ENCODE data around the gene PAX2. TPM values are rescaled to one million over a fixed set of nuclear protein-coding genes. Genes with fewer than 3 reads are reported as not detected.
A peak's percentile ranks its signal among the peaks of the same experiment; 100 is the strongest.

PAX2 gene
- total RNA-seq, 5 donors from 2014 or later (not counting 1 experiment from before 2014, with no cell fraction given) = not detected

DNA sequence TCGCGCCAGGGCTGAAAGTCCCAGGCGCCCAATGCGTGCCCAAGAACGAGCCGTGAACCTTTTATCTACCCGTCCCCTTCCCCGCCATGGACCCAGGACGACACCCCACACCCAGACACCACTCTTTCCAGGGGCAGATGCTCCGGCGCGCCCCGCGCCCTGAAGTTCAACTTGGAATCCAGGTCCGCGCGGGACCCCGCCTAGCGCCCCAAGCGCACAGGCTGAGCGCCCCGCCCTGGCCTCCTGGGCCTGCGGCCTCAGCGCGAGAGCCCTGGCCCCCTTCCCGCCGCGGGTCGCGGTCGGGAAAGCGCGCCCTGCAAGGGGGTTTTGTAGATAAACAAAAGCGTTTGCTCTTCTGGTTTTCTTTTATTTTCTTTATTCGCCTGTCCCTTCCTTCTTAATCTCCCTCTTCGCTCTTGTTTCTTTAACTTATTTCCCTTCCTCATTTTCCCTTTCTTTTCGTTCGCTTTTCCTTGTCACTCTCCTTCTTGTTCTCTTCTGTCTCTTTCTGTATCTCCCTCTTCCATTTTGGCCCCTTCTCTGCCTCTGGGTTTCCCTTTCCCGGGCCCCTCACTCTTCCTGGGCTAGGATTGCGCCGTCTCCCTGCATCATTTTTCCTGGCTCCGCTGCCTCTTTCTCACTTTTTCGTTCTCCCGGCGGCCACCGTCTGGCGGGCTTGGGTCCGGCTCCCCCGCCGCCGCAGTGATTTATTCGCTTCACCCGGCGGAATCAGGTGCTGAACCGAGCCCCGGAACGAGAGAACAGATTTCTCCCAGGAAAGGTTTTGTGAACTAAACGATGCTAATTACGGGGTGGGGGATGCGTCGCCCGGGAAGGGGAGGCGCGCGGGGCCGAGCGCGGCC, 15.3 kb upstream of the PAX2 start:
- Histone ChIP-seq H3K36me3 (ENCODE audit: control insufficient read depth in 2 of 2, extremely low read depth in 1 of 2, insufficient read depth in 1 of 2, low read length in 1 of 2) (no peaks in the 10 kb centered on the region), H3K27me3 (replicated peaks in 1 of 2; ENCODE audit: control insufficient read depth in 2 of 2, extremely low read depth in 1 of 2, insufficient read depth in 2 of 2, low read length in 1 of 2) (peaks cover 23 to 78% of the 10 kb centered on the region in 2 experiments), H3K9me3 (no peaks in the 10 kb centered on the region), H3K4me1 (ENCODE audit: control insufficient read depth in 1 of 2, extremely low read depth in 1 of 2, insufficient read depth in 2 of 2, low read length in 2 of 2) (peaks cover 2 to 36% of the 10 kb centered on the region in 2 experiments), H3K4me3 (ENCODE audit: control insufficient read depth in 1 of 2, extremely low read depth in 1 of 2, low read length in 1 of 2) (peak overlapping the region in 1 of 2 donors; percentile 20), H3K27ac (ENCODE audit: low read length) (no peak overlapping the region)
- ChIA-PET POLR2A (no interaction called here), CTCF (interaction anchor here in 1 of 2 donors (0.6 kb wide), 1 partner anchor 204 kb away, joined by 3 read pairs; no protein-coding TSS in a partner anchor)
- WGBS (ENCODE audit: insufficient coverage) = 9% methylated on average over 56 of the region's 68 CpGs
- H3K27me3 Mint-ChIP-seq = peaks cover 85 to 95% of the 10 kb centered on the region in 2 donors
- H3K36me3 Mint-ChIP-seq = no peaks in the 10 kb centered on the region
- peak overlapping the region; percentile 58 to 84 (median 62) for H3K4me3 Mint-ChIP-seq
- peaks cover 29 to 44% (median 42%) of the 10 kb centered on the region in 3 donors for H3K4me1 Mint-ChIP-seq
- H3K9me3 Mint-ChIP-seq = no peaks in the 10 kb centered on the region
- DNase-seq = no peak
- ATAC-seq (replicated peaks in 1 of 4) = no peak
- no peak overlapping the region for H3K27ac Mint-ChIP-seq

DNA sequence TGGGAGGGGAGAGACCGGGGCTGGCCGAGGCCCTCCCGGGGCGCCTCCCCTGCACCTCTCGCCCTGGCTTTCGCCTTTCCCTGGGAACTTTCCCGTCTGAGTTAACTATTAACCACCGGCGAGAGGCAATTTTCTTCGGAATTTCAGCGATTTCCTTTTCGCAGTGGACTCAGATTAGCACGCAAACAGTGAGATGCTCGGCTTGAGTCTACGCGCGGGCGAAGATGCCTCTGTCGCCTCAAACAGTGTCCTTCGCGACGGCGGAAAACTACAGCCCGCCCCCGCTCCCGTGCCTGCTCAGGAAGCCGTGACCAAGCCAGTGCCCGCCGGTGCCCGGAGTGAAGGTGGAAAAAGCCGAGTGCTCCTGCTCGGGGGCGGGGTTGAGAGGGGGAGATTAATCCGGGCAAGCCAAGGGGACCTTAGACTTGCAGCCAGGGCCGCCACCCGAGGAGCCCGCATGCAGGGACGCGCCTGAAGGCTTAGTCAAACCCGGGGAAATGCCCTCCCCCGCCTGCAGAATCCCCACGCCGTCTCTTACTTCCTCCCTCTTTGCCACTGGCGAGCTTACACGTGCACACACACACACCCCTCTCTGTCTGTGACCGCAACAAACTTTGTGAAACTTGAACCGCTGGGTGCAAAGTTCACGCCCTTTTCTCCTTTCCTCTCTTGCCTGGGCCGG, 14.5 kb upstream of the PAX2 start:
- Mint-ChIP-seq H3K4me1 (peaks cover 32 to 47% (median 43%) of the 10 kb centered on the region in 3 donors), H3K27ac (peak overlapping the region in 1 of 2 donors; percentile 16), H3K36me3 (no peaks in the 10 kb centered on the region), H3K9me3 (no peaks in the 10 kb centered on the region), H3K27me3 (peaks cover 81 to 91% of the 10 kb centered on the region in 2 donors), H3K4me3 (peak overlapping the region; percentile 47 to 84 (median 71))
- peak overlapping the region; percentile 20 to 21 for H3K4me3 ChIP-seq (ENCODE audit: control insufficient read depth in 1 of 2, extremely low read depth in 1 of 2, low read length in 1 of 2)
- no peaks in the 10 kb centered on the region for H3K9me3 ChIP-seq
- peaks cover 19 to 77% of the 10 kb centered on the region in 2 experiments for H3K27me3 ChIP-seq (replicated peaks in 1 of 2; ENCODE audit: control insufficient read depth in 2 of 2, extremely low read depth in 1 of 2, insufficient read depth in 2 of 2, low read length in 1 of 2)
- 1% methylated on average over 45 of the region's 49 CpGs for WGBS (ENCODE audit: insufficient coverage)
- no peaks in the 10 kb centered on the region for H3K36me3 ChIP-seq (ENCODE audit: control insufficient read depth in 2 of 2, extremely low read depth in 1 of 2, insufficient read depth in 1 of 2, low read length in 1 of 2)
- ATAC-seq (replicated peaks in 1 of 4) (peak; percentile 53 to 72 (median 58)), DNase-seq (peak in 6 of 35 experiments; percentile 6 to 44 (median 22))
- CTCF ChIA-PET = no interaction called here
- H3K27ac ChIP-seq (ENCODE audit: low read length) = no peak overlapping the region
- peaks cover 2 to 36% of the 10 kb centered on the region in 2 experiments for H3K4me1 ChIP-seq (ENCODE audit: control insufficient read depth in 1 of 2, extremely low read depth in 1 of 2, insufficient read depth in 2 of 2, low read length in 2 of 2)
- POLR2A ChIA-PET = no interaction called here

- H3K4me3 Mint-ChIP-seq = peak overlapping the region; percentile 47 to 84 (median 71)
- no peak for ATAC-seq (replicated peaks in 1 of 4)
Measured at GRCh38 chr10:100731407-100732240, 13.8 kb upstream of the PAX2 start.

GRCh38 chr10:100732241-100732596, 13.2 kb upstream of the PAX2 start:
- POLR2A ChIA-PET = no interaction called here

More at GRCh38 chr10:100731407-100732240, 13.8 kb upstream of the PAX2 start:
- no peak for DNase-seq
- WGBS (ENCODE audit: insufficient coverage) = 25% methylated on average over 11 of the region's 24 CpGs
- POLR2A ChIA-PET = no interaction called here
- Histone ChIP-seq H3K4me1 (ENCODE audit: control insufficient read depth in 1 of 2, extremely low read depth in 1 of 2, insufficient read depth in 2 of 2, low read length in 2 of 2) (peaks cover 2 to 36% of the 10 kb centered on the region in 2 experiments), H3K4me3 (ENCODE audit: control insufficient read depth in 1 of 2, extremely low read depth in 1 of 2, low read length in 1 of 2) (peak overlapping the region in 1 of 2 donors; percentile 20), H3K9me3 (no peaks in the 10 kb centered on the region), H3K27me3 (replicated peaks in 1 of 2; ENCODE audit: control insufficient read depth in 2 of 2, extremely low read depth in 1 of 2, insufficient read depth in 2 of 2, low read length in 1 of 2) (peaks cover 15 to 79% of the 10 kb centered on the region in 2 experiments), H3K27ac (ENCODE audit: low read length) (no peak overlapping the region), H3K36me3 (ENCODE audit: control insufficient read depth in 2 of 2, extremely low read depth in 1 of 2, insufficient read depth in 1 of 2, low read length in 1 of 2) (no peaks in the 10 kb centered on the region)
- Mint-ChIP-seq H3K27me3 (peaks cover 76 to 90% of the 10 kb centered on the region in 2 donors), H3K9me3 (no peaks in the 10 kb centered on the region), H3K4me1 (peaks cover 34 to 49% (median 43%) of the 10 kb centered on the region in 3 donors), H3K36me3 (no peaks in the 10 kb centered on the region), H3K27ac (peak overlapping the region in 1 of 2 donors; percentile 16)
- CTCF ChIA-PET = no interaction called here

GRCh38 chr10:100733329-100733728, 12.1 kb upstream of the PAX2 start:
- Histone ChIP-seq H3K9me3 (no peaks in the 10 kb centered on the region), H3K27ac (ENCODE audit: low read length) (no peak overlapping the region), H3K36me3 (ENCODE audit: control insufficient read depth in 2 of 2, extremely low read depth in 1 of 2, insufficient read depth in 1 of 2, low read length in 1 of 2) (no peaks in the 10 kb centered on the region), H3K27me3 (replicated peaks in 1 of 2; ENCODE audit: control insufficient read depth in 2 of 2, extremely low read depth in 1 of 2, insufficient read depth in 2 of 2, low read length in 1 of 2) (peaks cover 9 to 91% of the 10 kb centered on the region in 2 experiments), H3K4me1 (ENCODE audit: control insufficient read depth in 1 of 2, extremely low read depth in 1 of 2, insufficient read depth in 2 of 2, low read length in 2 of 2) (peaks cover 2 to 50% of the 10 kb centered on the region in 2 experiments), H3K4me3 (ENCODE audit: control insufficient read depth in 1 of 2, extremely low read depth in 1 of 2, low read length in 1 of 2) (no peak overlapping the region)
- no peaks in the 10 kb centered on the region for H3K9me3 Mint-ChIP-seq
- H3K4me3 Mint-ChIP-seq = no peak overlapping the region
- no peak overlapping the region for H3K27ac Mint-ChIP-seq
- peaks cover 46 to 61% (median 60%) of the 10 kb centered on the region in 3 donors for H3K4me1 Mint-ChIP-seq
- ChIA-PET CTCF (no interaction called here), POLR2A (no interaction called here)
- DNase-seq (no peak), ATAC-seq (replicated peaks in 1 of 4) (no peak)
- 80% methylated on average over 5 of the region's 6 CpGs for WGBS (ENCODE audit: insufficient coverage)
- peaks cover 79 to 92% of the 10 kb centered on the region in 2 donors for H3K27me3 Mint-ChIP-seq
- H3K36me3 Mint-ChIP-seq = no peaks in the 10 kb centered on the region

More at GRCh38 chr10:100732241-100732596, 13.2 kb upstream of the PAX2 start:
- Histone ChIP-seq H3K27ac (ENCODE audit: low read length) (no peak overlapping the region), H3K4me1 (ENCODE audit: control insufficient read depth in 1 of 2, extremely low read depth in 1 of 2, insufficient read depth in 2 of 2, low read length in 2 of 2) (peaks cover 2 to 39% of the 10 kb centered on the region in 2 experiments), H3K27me3 (replicated peaks in 1 of 2; ENCODE audit: control insufficient read depth in 2 of 2, extremely low read depth in 1 of 2, insufficient read depth in 2 of 2, low read length in 1 of 2) (peaks cover 14 to 85% of the 10 kb centered on the region in 2 experiments), H3K9me3 (no peaks in the 10 kb centered on the region), H3K36me3 (ENCODE audit: control insufficient read depth in 2 of 2, extremely low read depth in 1 of 2, insufficient read depth in 1 of 2, low read length in 1 of 2) (no peaks in the 10 kb centered on the region), H3K4me3 (ENCODE audit: control insufficient read depth in 1 of 2, extremely low read depth in 1 of 2, low read length in 1 of 2) (no peak overlapping the region)
- no peaks in the 10 kb centered on the region for H3K9me3 Mint-ChIP-seq
- 92% methylated on average over 2 of the region's 2 CpGs for WGBS (ENCODE audit: insufficient coverage)
- DNase-seq = no peak
- no peak for ATAC-seq (replicated peaks in 1 of 4)
- H3K4me3 Mint-ChIP-seq = peak overlapping the region in 2 of 3 donors; percentile 14 to 84
- no peaks in the 10 kb centered on the region for H3K36me3 Mint-ChIP-seq
- H3K27ac Mint-ChIP-seq = peak overlapping the region in 1 of 2 donors; percentile 20
- peaks cover 37 to 52% (median 49%) of the 10 kb centered on the region in 3 donors for H3K4me1 Mint-ChIP-seq
- H3K27me3 Mint-ChIP-seq = peaks cover 79 to 93% of the 10 kb centered on the region in 2 donors
- CTCF ChIA-PET = no interaction called here
